ENCODE data around the gene PTPRN2.

DNA sequence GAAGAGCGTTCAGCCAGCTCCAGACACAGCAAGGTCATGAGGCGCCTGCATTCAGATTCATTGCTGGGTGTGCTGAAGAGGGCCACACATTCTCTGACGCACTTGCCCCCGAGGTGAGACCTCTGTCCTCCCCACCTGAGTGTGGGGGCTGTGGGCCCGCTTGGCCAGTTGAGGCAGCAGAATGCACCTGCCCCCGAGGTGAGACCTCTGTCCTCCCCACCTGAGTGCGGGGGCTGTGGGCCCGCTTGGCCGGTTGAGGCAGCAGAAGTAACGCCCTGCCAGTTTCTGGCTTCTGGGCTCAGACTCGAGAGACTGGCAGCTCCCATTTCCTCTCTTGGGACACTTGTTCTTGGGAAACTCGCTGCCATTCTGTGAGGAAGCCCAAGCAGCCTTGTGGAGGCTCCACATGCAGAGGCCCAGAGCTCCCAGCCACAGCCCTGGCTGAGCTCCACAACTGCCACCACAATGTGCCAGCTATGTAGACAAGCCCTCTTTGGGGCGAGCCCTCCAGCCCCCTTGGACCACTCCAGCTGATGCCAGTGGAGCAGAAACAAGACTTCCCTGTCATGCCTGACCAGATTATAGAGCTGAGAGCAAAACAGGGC, 816.8 kb downstream of the PTPRN2 start:
- TF ChIP-seq, protein P1, sequence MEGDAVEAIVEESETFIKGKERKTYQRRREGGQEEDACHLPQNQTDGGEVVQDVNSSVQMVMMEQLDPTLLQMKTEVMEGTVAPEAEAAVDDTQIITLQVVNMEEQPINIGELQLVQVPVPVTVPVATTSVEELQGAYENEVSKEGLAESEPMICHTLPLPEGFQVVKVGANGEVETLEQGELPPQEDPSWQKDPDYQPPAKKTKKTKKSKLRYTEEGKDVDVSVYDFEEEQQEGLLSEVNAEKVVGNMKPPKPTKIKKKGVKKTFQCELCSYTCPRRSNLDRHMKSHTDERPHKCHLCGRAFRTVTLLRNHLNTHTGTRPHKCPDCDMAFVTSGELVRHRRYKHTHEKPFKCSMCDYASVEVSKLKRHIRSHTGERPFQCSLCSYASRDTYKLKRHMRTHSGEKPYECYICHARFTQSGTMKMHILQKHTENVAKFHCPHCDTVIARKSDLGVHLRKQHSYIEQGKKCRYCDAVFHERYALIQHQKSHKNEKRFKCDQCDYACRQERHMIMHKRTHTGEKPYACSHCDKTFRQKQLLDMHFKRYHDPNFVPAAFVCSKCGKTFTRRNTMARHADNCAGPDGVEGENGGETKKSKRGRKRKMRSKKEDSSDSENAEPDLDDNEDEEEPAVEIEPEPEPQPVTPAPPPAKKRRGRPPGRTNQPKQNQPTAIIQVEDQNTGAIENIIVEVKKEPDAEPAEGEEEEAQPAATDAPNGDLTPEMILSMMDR (conservative IDR thresholded peaks at IDR 0.05 in 1 of 2, IDR thresholded peaks at IDR 0.05 in 1 of 2; ENCODE audit: low read depth in 1 of 2, low read length in 2 of 2) = no peak
- no peak for TF ChIP-seq EZH2 (IDR thresholded peaks at IDR 0.05; ENCODE audit: low read length, missing control alignments)

Measured in fibroblast of lung (primary cell).